Left forelimb (tissue), 1 donor: ENCODE measurements around the gene TRAIP.
"Not testable (repeated sequence)": the region's sequence is repeated elsewhere in the genome, so short reads cannot be mapped to it uniquely, and the experiment has no call there.

Experiments used
- DNase-seq: peaks from one replicate; pipeline ENCODE4 v3.0.0-alpha.2; 2018; ENCODE audit warnings: low spot score

The TRAIP gene, protein sequence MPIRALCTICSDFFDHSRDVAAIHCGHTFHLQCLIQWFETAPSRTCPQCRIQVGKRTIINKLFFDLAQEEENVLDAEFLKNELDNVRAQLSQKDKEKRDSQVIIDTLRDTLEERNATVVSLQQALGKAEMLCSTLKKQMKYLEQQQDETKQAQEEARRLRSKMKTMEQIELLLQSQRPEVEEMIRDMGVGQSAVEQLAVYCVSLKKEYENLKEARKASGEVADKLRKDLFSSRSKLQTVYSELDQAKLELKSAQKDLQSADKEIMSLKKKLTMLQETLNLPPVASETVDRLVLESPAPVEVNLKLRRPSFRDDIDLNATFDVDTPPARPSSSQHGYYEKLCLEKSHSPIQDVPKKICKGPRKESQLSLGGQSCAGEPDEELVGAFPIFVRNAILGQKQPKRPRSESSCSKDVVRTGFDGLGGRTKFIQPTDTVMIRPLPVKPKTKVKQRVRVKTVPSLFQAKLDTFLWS

DNA sequence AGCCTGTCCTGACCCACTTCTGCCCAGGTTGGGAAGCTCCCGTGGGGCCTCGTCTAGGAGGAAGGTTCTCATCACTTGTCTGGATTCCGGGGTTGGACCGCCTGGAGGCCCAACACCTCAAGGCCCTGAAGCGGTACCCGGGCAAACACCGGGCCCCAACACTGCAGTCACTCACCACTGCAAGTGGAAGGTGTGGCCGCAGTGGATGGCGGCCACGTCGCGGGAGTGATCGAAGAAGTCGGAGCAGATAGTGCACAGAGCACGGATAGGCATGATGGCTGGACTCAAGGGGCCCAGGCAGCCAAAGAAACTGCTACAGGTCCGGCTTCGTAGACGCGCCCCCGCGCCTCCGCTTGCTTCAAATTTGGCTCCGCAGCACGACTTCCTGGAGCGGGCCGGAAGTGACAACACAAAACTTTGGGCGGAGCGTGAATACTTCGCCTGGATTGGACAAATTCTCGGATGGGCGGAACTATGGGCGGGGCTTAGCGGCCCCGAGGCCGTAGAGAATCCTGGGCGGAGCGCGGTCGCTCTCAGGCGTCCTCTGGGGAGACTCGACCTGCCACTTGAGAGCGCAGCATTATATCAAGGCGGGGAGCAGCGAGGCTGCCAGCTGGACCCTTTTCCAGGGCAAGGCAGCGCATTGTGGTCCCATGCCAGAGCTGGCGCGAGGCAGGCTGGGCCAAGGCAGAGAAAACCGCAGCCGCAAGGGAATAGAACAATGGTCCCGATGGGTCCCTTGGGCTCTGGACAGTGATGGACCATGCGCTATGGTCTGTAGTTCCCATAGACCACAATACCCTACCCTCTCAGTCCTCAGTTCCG is at the start of gene TRAIP:
Gene TRAIP (minus strand): TSS at position 384 of the 825 bp plus-strand sequence. CDS start 111 bp downstream, at position 273.
- DNase-seq, result peak; percentile 95

DNA sequence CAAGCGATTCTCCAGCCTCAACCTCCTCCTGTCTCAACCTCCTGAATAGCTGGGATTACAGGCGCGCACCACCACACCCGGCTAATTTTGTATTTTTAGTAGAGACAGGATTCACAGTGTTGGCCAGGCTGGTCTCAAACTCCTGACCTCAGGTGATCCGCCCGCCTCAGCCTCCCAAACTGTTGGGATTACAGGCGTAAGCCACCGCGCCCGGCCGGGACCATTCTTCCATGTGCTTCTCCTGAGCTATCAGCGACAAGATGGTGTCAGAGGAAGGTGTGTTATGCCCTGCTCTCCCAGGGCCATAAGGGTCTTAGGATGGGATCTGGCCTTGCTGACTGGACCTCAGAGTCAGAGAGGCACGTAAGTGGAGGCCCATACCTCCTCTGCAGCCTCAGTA is 48.1 kb upstream of the TRAIP start:
- DNase-seq, result not testable (repeated sequence)

DNA sequence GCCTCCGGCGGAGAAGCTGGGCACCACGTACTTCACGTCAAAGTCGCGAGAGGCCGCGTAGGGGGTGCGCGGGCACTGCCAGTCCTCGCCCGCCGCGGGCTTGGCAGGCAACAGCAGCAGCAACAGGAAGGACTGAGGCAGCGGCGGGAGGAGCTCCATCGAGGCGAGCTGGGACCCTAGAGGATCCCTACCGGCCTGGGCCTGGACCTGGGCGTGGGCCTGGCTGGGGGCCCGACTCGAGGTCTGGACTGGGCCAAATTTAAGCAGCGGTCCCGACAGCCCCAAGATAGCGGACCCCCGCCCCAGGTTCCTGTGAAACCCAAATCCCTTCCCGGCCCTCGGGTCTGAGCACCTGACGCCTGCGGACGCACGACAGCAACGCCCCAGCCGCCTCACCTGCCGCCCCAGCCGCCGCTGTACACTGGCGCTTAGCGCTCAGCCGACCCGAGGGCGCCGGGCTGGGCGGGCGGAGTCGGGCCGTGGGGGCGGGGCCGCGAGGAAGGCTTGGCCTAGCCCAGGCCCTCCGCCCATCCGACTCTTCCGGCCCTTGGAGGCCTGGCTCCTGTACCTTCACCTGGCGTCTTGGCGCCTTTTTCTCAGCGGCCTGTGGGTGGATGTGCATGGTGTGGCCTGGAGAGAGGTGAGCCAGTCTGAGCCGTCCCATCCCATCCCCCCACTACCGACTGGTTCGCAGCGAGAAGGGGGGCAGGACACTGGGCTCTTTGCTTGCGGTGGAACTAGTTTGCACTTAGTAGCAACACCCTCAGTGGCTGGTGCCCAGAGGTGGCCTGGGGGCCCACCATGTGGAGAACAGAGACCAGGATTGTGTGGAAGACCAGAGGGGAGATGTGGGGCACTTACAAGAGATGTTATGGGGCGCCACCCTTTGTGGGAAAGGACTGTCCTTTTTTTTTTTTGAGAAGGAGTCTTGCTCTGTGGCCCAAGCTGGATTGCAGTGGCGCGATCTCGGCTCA is 47.4 kb upstream of the TRAIP start, which contains the start of gene MST1R:
Gene MST1R (minus strand): TSS at position 423 of the 974 bp plus-strand sequence. CDS start 264 bp downstream, at position 159.
- DNase-seq, result peak; percentile 77

DNA sequence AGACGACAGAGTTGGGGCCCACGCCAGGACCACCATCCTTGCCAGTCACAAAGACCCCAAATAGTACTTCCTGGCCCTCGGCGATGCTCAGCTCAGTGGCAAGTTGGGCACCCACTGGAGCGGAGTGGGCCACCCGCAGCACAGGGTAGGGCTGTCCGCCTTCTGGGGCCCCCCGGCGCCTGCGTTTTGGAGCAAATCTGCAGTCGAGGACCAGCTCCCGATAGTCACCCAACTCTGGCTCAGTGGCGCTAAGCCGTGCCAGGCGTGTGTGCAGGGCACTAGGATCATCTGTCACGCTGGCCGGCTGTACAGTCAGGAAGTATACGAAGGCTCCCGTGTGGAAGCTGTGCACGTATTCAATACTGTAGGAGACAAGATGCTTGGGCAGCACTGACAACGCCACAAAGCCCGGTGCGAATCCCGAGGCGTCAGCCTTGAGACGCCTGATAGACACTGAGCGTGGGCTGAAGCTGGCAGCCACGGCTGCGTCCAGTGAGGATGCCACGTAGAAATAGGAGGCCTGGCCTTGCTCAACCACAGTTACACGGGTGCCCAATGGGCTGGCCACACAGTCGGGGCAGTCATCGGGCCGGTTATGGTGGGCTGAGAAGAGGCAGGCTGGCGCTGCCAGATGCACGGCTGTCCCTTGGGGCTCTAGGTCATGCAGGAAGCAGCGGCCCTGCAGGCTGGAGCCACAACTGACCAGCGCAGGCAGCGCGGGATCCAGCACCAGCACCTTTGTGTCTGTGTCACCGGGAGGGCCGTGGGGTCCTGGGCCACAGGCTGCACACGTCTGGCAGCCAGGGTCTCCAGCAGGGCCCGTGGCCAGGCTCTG is 46.4 kb upstream of the TRAIP start:
- no peak for DNase-seq

DNA sequence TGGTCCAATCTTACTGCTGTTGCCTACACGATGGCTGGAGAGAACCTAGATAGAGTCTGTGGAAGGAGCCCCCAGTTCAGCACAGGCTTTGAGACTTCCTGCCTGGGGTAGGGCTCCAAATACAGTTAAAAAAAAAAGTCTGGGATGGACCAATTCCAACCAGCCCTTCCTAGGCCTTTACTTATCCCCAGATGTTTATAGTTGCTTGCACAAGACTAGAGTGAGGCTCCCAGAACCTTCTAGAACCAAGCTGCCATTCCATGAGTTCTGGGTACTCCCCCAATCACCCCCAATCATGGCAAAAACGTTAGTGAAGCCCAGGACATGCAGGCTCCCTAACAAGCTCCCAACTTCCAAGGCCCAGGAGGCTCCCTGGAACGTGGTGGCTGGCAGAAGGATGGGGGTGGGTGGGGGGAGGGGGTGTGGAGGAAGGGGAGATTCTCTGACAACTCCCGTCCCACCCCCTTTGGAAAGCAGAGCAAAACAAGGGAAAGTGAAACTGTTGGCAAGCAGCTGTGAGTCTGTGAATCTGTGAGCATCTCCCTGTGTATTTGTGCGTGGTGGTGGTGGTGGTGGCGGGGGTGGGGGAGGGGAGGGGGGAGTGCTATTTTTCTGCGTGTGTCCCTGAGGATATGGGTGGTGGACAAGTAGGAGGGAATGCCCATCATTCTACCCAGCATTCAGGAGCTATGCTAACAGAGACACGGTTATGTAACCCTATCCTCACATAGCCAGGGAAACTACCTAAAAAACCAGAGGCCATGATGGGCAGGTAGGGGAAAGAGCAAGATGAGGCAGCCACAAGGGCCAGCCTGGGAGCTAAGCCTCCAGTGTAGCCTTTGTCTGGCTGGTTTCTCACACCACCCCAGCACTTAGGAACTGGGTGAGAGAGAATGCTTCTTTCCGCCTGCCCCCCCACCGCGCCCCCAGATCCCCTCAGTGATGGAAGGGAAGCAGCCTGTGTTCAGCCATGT is 45.3 kb upstream of the TRAIP start:
- DNase-seq, result no peak

DNA sequence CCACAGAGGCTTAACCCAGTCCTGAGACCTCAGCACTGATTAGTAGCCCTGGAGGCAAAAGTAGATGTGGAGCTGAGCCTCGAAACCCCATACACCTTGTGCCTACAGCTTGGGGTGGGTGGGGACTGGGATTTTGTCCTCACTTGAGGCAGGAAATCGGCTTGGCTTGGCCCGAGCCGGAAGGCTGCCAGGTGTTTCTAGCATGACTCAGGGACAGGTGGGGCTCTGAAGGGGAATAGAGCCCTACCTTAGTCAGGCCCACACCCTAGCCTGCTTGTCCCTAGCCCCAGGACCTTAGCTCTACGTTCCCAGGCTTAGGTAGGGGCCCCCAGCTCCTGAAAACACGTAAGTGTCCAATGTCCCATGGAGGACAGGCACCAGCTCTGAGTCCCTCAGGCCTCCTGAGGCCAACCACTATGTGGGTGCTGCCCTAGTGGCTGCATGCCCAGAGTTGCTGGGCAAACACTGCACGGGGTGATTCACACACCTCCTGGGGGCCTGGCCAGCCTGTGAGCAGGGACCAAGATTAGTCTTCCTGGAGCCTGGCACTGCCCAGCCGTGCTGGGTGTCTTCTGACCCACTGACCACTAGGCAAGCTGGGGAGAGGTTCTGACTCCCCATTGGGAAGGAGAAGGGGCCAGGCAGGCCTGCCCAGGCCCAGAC is 44.3 kb upstream of the TRAIP start:
- no peak for DNase-seq

DNA sequence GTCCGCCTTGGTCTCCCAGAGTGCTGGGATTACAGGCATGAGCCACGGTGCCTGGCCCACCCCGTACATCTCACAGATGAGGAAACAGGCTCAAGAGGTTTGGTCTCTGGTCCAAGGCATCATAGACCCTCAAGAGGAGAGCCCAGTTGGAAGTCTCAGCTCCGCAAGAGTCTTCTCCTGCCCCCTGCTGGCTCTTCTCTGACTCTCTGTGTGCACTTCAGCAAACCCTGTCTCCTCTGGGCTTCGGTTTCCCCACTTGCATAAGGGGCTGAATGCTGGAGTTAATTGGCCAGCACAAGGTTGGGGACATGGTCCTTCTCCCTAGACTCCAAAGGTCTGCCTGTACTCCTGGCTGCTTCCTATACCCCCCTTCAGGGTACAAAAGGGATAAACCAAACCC is 43.5 kb upstream of the TRAIP start:
- DNase-seq, result no peak

DNA sequence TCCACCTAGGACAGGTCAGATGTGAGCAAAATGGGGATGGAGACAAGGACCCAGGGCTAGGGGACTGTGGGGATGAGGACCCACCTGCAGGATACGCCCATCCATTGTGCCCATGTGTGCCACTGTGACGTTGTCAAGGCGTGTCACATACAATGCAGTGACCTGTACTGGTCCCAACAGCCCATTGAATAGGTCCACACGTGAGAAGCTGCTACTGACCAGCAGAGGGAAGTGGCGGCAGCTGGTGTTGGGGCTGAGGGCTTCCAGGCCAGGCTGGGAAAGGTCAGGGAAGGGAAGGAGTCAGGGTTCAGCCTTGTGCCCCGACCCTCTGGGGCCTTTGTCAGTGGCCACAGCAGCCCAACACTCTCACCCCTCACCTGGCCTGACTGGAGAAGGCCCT is 42.6 kb upstream of the TRAIP start:
- no peak for DNase-seq

DNA sequence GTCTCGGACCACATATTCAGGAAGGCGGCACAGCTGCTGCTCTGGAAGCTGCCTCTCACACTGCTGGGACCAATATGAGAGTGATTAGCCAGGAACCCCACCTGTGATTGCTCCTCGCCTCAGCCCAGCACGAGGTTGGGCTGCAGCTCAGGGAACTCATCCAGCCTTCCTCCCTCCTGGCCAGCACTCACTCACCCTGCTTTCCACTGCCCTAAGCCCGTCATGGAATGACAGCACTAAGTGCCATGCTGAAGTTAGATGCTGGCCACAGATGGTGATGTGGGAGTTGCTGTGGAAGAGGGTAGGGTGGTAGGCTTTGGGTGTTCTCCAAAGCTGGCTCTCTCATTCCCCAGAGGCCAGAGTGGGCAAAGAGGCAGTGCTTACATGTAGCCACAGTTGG is 40.0 kb upstream of the TRAIP start:
- DNase-seq, result no peak

DNA sequence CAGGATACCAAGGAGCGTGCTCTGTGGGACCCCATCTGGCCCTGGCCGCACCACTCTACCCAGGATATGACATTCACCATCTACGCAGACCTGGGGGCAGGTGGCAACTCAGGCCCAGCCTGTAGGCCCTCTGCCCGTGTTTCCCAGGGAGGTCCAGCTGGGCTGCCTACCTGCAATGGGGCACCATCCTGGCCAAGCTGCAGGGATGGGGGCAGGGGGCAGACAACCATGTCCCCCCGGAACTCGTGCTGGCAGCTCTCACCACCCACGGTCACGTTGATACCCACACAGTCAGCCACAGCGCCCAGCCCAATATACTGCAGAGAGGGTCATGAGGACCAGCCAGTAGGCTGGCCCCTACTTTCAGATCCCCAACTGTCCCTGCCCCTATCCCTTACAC is 39.4 kb upstream of the TRAIP start:
- no peak for DNase-seq

DNA sequence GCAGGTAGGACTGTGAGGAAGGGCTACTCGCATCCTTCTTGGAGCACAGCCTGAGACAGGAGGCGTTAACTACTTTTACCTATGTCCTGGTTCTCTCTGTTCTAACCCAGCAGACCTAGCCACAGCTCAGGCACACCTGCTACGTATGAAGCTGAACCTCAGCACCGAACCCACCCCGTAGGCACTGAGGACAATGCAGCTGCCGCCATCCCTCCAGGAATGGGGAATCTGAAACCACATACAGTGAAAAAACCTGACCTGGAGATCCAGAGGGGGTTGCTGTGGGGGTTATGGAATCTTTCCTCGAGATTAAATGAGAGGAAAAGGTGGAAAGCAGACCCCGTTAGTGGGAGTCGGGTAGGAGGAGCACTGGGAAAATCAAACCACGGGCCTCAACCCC is 32.9 kb upstream of the TRAIP start:
- DNase-seq, result no peak

DNA sequence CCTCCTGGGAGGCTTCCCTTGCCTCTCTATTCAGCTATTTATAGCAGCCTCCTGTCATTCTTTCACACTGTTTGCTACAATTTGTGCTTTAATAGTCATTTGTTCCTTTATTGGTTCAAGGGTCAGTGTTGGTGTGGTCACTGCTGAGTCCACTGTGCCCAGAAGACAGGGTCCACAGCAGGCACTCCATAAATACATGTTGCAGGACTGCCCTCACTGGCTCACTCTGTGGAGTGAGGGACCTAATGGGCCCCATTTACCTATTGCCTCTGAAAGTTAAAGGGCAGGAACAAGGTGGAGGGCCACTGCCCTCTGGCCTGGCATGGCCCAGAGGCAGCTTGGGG is 30.5 kb upstream of the TRAIP start:
- DNase-seq, result no peak

DNA sequence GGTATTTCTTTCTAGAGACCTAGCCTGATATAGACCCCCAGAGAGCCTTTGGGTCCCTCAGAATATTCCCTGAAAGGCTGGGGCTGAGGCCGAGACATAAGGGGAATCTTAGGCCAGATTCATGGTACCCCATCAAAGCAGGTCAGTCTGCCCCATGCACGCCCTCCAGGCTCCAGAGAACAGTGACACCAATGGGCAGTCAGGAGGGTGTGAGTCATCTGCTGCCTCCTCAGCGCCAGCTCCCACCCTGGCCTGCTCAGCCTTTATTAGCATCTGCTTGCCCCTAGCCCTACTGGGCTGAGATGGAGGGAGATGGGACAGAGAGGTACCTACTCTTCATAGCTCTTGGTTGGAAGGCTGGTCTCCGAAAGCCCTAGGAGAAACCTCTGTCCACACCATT is 27.6 kb upstream of the TRAIP start:
- no peak for DNase-seq

DNA sequence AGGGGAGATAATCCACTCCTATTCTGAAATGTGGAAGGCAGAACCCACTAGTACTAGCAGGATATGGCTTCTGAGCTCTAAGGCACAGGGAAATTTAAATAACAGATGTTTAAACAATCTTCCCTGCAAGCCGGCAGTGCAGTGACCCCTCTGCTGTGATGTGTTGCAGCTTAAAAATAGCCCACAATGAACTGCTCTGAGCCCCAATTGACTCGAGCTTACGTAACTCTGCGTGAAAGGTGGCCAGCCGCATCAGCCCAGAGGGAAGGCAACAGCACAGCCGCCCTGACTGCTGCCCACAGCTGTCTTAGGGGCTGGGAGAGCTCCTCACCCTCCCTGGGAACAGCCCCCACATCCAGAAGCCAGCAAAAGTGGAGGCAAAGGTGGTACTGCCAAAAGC is 25.8 kb upstream of the TRAIP start:
- DNase-seq, result no peak

DNA sequence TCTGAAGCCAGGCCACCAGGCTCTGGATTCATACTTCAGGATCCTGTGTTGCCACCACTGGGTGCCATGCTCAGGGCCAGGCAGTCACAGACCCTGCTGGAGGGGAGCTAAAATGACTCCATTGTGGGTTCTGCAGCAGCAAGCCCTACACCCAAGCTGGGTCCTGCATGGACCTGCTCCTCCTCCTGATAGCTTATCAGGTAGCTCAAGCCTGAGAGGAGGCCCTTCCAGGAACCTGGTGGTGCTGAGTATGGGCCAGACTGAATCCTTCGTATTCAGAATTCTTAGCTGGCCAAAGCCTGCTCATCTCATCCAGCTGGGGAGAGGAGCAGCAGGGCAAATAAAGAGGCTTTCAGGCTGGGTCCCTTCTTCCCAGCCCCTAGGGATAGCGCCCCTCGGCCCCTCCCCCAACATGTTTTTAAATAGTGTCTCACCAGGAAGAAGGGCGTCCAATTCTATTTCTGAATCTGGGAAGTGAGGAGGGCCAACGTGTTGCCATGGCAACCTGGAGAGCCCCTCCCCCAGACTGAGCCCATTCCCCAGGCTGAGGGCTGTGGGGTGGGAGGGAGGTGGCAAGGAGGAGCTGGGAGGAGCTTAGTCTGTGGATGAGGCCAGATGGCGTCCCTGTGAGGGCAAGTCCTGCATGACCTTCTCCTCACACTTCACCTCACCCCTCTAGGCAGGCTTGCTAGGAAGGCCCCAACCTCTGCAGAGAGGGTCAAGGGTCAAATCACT is 24.4 kb upstream of the TRAIP start:
- DNase-seq, result no peak

DNA sequence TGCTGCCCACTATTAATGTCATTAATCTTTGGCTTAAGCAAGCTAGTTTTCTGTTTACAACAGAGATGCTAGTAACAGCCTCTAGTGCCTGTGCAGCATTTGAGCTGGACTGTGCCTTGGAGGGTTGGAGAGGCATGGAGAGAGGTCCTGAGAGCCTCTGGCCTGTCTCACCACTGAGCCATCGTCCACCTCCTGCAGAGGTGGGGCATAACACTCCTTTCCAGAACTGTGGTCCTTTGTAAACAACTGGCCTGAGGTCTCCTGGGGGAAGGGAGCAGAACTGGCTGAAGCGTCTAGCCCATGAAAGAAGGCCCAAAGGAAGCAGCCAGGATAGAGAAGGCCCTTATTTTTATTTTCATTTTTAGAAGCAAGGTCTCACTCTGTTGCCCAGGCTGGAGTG is 23.4 kb upstream of the TRAIP start:
- DNase-seq, result no peak

DNA sequence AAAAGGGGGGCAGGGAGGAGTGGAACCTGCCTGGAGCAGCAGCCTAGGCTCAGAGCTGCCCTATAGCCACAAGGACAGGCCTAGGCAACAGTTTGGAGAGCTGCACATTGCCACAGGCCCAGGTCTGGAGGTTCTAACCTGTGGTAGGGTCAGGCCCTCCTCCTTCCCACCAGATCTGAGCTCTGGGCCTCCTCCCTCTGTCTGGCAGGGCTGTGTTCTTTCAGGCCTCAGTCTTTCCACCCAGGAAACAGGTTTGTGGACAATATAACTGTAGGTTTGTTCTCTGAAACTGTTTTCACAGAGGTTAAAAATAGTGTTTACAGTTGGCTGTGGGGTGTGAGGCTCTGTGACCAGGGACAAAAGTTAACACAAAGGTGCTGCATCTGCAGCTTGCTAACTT is 22.3 kb upstream of the TRAIP start:
- DNase-seq, result no peak

DNA sequence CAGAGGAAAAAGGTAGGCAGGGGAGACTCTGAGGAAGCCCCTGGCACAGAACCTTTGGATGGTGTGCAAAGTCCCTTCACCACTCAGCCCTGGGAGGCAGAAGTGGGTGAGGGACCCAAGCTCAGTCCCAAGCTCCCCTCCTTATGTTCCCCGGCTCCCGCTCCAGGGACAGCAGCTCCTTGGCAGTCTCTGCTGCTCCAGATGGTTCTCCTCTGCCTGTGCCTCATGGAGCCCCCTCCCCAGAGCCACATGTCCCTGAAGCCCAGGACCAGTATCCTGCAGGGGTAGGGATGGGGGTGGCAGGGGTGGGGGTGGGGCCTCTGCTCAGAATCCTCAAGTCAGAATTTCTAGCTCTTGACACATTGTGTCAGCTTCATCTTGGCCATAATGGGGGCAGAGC is 21.4 kb upstream of the TRAIP start:
- DNase-seq, result no peak

DNA sequence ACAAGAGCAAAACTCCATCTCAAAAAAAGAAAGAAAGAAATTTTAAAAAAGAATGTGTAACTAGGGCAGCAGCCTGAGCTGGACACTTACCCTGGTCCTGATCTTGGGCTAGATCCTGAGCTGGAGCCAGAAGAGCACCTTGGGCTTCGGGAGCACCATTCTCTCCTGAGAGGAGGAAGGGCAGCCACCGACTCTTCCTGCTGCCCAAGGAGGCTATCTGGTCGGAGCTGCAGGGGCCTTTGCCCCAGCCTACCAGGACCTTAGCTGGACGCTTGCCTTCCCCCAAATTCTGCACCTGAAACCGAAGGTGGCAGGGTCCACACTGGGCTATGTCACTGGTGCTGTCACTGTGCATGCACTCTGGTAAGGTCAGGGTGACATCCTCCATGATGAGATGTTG is 20.2 kb upstream of the TRAIP start:
- no peak for DNase-seq
